ENCODE measurements around the gene TCEAL3.

The TCEAL3 gene

DNA sequence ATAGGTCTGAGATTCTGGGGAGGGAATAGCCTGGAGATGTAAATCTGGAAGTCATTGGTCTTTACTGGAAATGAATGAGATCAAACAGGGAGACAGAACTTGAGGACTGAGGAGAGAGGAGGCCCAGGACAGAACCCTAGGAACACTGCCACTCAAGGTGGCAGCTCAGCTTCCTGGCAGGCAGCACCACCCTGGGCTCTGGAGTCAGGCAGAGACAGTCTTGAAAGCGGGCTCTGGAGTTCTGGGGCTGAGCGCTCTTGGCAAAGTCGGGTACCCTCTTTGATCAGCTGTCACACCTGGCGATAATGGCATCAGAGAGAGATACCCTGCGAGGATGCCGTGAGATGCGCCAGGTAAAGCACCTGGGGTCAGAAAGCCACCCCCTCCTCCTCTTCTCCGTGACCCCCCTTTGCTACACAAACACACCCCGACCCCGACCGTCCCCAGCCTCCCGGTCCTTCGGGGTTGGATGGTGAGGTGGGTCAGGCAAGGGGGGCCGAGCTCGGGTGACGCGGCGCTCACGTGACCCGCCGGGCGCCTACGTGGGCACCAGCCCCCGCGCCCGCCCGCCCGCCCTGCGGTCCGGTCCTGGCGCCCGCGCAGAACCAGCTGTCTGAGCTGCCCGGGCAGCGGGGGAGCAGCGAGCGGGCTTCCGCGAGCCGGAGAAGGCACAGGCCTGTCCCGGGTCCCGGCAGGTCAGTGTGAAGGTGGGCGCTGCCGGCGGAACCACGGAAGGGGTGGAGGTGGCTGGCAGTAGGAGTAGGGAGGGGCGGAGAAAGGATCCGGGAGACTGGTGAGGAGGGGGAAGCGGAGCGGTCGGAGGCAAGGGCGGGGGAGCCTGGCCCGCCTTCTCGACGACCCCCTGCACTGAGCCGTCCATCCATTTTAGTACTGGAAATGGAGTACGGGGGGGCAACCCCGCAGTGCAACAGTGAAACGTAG lies at the start of gene TCEAL3:
Gene TCEAL3 (plus strand): TSS at position 600 of the 942 bp plus-strand sequence. CDS start 1,102 bp downstream, outside the sequence.
- no peak for TF ChIP-seq CTCF (IDR thresholded peaks at IDR 0.05; ENCODE audit: low read depth, low read length, missing control alignments)
- H3K4me3 ChIP-seq (replicated peaks; ENCODE audit: low read depth, low read length), result peak within 1 kb of the TSS; percentile 57
- DNase-seq (ENCODE audit: extremely low read depth, low read depth), result no peak

DNA sequence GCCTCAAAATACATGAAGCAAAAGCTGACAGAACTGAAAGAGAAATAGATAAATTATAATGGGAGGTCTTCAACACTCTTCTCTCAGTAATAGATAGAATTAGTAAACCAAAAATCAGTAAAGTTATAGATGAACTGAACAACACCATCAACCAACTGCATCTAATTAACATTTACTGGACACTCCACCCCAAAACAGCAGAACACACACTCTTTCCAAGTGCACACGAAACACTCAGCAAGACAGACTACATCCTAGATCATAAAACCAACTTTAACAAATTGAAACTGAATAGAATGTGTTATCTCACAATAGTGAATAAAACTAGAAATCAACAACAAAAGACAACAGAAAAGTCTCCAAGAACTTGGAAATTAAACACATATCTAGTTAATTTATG lies 47.5 kb upstream of the TCEAL3 start:
- H3K4me3 ChIP-seq (replicated peaks; ENCODE audit: low read depth, low read length), result no peak overlapping the region
- no peak for DNase-seq (ENCODE audit: extremely low read depth, low read depth)
- no peak for TF ChIP-seq CTCF (IDR thresholded peaks at IDR 0.05; ENCODE audit: low read depth, low read length, missing control alignments)

GRCh38 chrX:103562801-103563200 lies 45.0 kb upstream of the TCEAL3 start:
- DNase-seq (ENCODE audit: extremely low read depth, low read depth), result no peak
- TF ChIP-seq CTCF (IDR thresholded peaks at IDR 0.05; ENCODE audit: low read depth, low read length, missing control alignments), result no peak
- H3K4me3 ChIP-seq (replicated peaks; ENCODE audit: low read depth, low read length), result no peak overlapping the region

DNA sequence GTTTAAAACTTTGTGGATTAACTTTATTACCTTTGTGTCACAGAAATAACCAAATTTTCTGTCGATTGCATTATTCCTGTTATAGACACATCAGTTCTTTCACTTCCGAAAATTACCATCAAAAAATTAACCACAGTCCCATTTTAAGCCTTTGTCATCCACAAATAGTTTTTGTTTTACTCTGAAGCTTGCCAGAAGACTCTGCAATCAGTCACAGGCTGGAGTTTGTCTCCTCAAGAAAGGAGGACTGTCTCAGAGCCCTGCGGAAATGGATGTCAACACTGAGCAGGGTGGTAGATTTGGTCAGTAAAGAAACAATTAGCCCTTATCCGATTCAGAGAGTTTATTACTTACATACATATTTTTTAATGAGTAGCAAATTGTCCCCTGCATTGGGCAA lies 42.6 kb upstream of the TCEAL3 start:
- H3K4me3 ChIP-seq (replicated peaks; ENCODE audit: low read depth, low read length), result no peak overlapping the region
- no peak for TF ChIP-seq CTCF (IDR thresholded peaks at IDR 0.05; ENCODE audit: low read depth, low read length, missing control alignments)
- DNase-seq (ENCODE audit: extremely low read depth, low read depth), result no peak

DNA sequence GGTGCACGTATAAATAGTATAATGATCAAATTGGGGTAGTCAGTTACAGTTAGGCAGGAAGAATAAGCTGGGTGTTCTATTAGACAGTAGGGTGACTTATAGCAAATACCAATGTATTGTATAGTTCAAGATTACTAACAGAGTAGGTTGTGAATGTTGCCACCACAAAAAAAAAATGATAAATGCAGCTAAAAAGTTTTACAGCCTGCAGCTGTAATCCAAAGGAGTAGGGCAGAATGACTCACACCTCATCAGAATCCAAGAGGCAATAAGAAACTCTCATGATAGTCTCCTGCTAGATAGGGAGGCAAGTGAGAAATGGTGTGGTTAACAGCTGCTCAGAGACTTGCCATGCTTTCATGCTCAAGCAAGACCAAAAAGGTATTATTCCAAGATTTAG lies 42.0 kb upstream of the TCEAL3 start:
- no peak for TF ChIP-seq CTCF (IDR thresholded peaks at IDR 0.05; ENCODE audit: low read depth, low read length, missing control alignments)
- DNase-seq (ENCODE audit: extremely low read depth, low read depth), result no peak
- H3K4me3 ChIP-seq (replicated peaks; ENCODE audit: low read depth, low read length), result no peak overlapping the region

DNA sequence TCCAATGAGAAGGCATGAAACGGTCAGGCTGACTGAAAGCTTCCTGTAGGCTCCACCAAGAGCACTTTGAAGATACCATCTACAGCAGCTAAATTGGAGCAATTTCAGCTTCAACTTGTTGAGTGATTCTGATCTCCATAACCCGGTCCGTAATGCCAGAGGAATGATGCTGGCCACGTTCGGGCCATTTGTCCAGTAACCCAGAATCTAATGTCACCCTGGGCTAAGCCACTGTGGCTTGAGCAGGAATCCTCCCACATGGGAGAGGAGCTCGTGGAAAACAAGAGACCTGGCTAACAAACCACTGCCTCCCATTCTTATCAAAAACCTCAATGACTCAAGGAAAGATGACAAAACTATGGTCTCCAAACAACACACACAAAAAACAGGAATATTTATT lies 36.6 kb upstream of the TCEAL3 start:
- no peak for DNase-seq (ENCODE audit: extremely low read depth, low read depth)
- TF ChIP-seq CTCF (IDR thresholded peaks at IDR 0.05; ENCODE audit: low read depth, low read length, missing control alignments), result no peak
- H3K4me3 ChIP-seq (replicated peaks; ENCODE audit: low read depth, low read length), result no peak overlapping the region
